H1 (cell line): ENCODE data around the gene DYNLRB1.

Experiments used
- CHD7 ChIP-seq: fragments of 300-600 bp; sonication (generic); IDR thresholded peaks from 2 replicates; pipeline ENCODE4 v1.7.1; 2012; ENCODE audit warnings: low read length, moderate library complexity, mild to moderate bottlenecking, inconsistent platforms; ENCODE audit not compliant: insufficient replicate concordance
- CREB1 ChIP-seq: IDR thresholded peaks from 2 replicates; pipeline ENCODE4 v1.6.1; 2012; ENCODE audit warnings: inconsistent platforms
- CTCF ChIP-seq, 3 experiments: IDR thresholded peaks; 1 replicate in 2 of 3; 2 replicates in 1 of 3; pipeline versions ENCODE4 v1.5.1 to v1.6.1; 2011; ENCODE audit warnings: low read length in 3 of 3, mild to moderate bottlenecking in 3 of 3, inconsistent platforms in 2 of 3, low read depth in 1 of 3, moderate library complexity in 1 of 3; ENCODE audit not compliant: insufficient read depth in 1 of 3; ENCODE audit errors: control extremely low read depth in 1 of 3
- EZH2 ChIP-seq: fragments of 200-600 bp; sonication (generic); IDR thresholded peaks from 2 replicates; pipeline ENCODE4 v1.7.1; 2012; ENCODE audit warnings: low read depth, mild to moderate bottlenecking, moderate library complexity, low read length, inconsistent platforms; ENCODE audit not compliant: severe bottlenecking
- SIN3A ChIP-seq, 2 experiments: IDR thresholded peaks in 1 of 2; conservative IDR thresholded peaks in 1 of 2; 2 replicates each; pipeline ENCODE4 v1.6.1; 2011 to 2012; ENCODE audit warnings: low read length in 2 of 2, improper control_type of control experiment in 1 of 2, low read depth in 1 of 2, mild to moderate bottlenecking in 1 of 2

- TF ChIP-seq CTCF (IDR thresholded peaks at IDR 0.05; ENCODE audit: control extremely low read depth in 1 of 3, insufficient read depth in 1 of 3, low read depth in 1 of 3, low read length in 3 of 3), result peak; percentile 55 to 61 (median 60)
- TF ChIP-seq CHD7, result no peak
- TF ChIP-seq EZH2, result no peak
- TF ChIP-seq SIN3A (conservative IDR thresholded peaks at IDR 0.05 in 1 of 2, IDR thresholded peaks at IDR 0.05 in 1 of 2; ENCODE audit: low read depth in 1 of 2, low read length in 2 of 2), result no peak
- peak; percentile 54 for TF ChIP-seq CREB1
These were observed 46.4 kb downstream of the DYNLRB1 start for GRCh38 chr20:34562641-34563040.
